ENCODE results near the gene FBXW8.

Gene FBXW8

GRCh38 chr12:116887897-116888296 lies 22.9 kb upstream of the FBXW8 start:
- Histone ChIP-seq H3K36me3 (ENCODE audit: control insufficient read depth, low read length) (no peaks in the 10 kb centered on the region), H3K27me3 (ENCODE audit: control insufficient read depth, low read length) (0 out of 2 replicates have a peak, but pooled peaks cover 2% of the 10 kb centered on the region), H3K9me3 (ENCODE audit: control insufficient read depth, insufficient read depth, low read length) (no peaks in the 10 kb centered on the region), H4K20me1 (ENCODE audit: control insufficient read depth, insufficient read depth, low read depth, low read length) (no peaks in the 10 kb centered on the region), H3K4me3 (ENCODE audit: low read length) (no peak overlapping the region), H3K9me2 (replicated peaks; ENCODE audit: control insufficient read depth, low read length) (no peaks in the 10 kb centered on the region), H3F3A (ENCODE audit: control insufficient read depth, insufficient read depth) (peaks cover 10% of the 10 kb centered on the region), H3K4me1 (ENCODE audit: control insufficient read depth, low read length) (peaks cover 27% of the 10 kb centered on the region), H3K27ac (ENCODE audit: low read depth, low read length) (no peak overlapping the region), H3K79me2 (ENCODE audit: control insufficient read depth, low read length) (no peaks in the 10 kb centered on the region), H3K4me2 (ENCODE audit: low read length) (no peak overlapping the region)
- TF ChIP-seq CTCF (IDR thresholded peaks at IDR 0.05; ENCODE audit: low read depth, low read length, poor library complexity, severe bottlenecking), result no peak
- no peak for TF ChIP-seq EZH2phosphoT487 (IDR thresholded peaks at IDR 0.05; ENCODE audit: borderline replicate concordance, low read length)

GRCh38 chr12:116890330-116890729 lies 20.4 kb upstream of the FBXW8 start:
- Histone ChIP-seq H3K9me3 (ENCODE audit: control insufficient read depth, insufficient read depth, low read length) (no peaks in the 10 kb centered on the region), H3F3A (ENCODE audit: control insufficient read depth, insufficient read depth) (peaks cover 2% of the 10 kb centered on the region; the same call in 1 of the 2 replicates), H3K4me3 (ENCODE audit: low read length) (no peak overlapping the region), H3K4me2 (ENCODE audit: low read length) (no peak overlapping the region), H3K27me3 (ENCODE audit: control insufficient read depth, low read length) (no peaks in the 10 kb centered on the region), H3K9me2 (replicated peaks; ENCODE audit: control insufficient read depth, low read length) (no peaks in the 10 kb centered on the region), H3K36me3 (ENCODE audit: control insufficient read depth, low read length) (no peaks in the 10 kb centered on the region), H3K79me2 (ENCODE audit: control insufficient read depth, low read length) (no peaks in the 10 kb centered on the region), H4K20me1 (ENCODE audit: control insufficient read depth, insufficient read depth, low read depth, low read length) (no peaks in the 10 kb centered on the region), H3K27ac (ENCODE audit: low read depth, low read length) (no peak overlapping the region), H3K4me1 (ENCODE audit: control insufficient read depth, low read length) (peaks cover 12% of the 10 kb centered on the region)
- TF ChIP-seq EZH2phosphoT487 (IDR thresholded peaks at IDR 0.05; ENCODE audit: borderline replicate concordance, low read length), result no peak
- no peak for TF ChIP-seq CTCF (IDR thresholded peaks at IDR 0.05; ENCODE audit: low read depth, low read length, poor library complexity, severe bottlenecking)

GRCh38 chr12:116891019-116891418 lies 19.7 kb upstream of the FBXW8 start:
- no peaks in the 10 kb centered on the region for H3K9me3 ChIP-seq (ENCODE audit: control insufficient read depth, insufficient read depth, low read length)
- H3K36me3 ChIP-seq (ENCODE audit: control insufficient read depth, low read length), result no peaks in the 10 kb centered on the region
- H3K27ac ChIP-seq (ENCODE audit: low read depth, low read length), result no peak overlapping the region
- no peaks in the 10 kb centered on the region for H3K27me3 ChIP-seq (ENCODE audit: control insufficient read depth, low read length)
- peaks cover 5% of the 10 kb centered on the region for H3K4me1 ChIP-seq (ENCODE audit: control insufficient read depth, low read length)
- no peak for TF ChIP-seq CTCF (IDR thresholded peaks at IDR 0.05; ENCODE audit: low read depth, low read length, poor library complexity, severe bottlenecking)
- no peak for TF ChIP-seq EZH2phosphoT487 (IDR thresholded peaks at IDR 0.05; ENCODE audit: borderline replicate concordance, low read length)
- no peak overlapping the region for H3K4me2 ChIP-seq (ENCODE audit: low read length)
- no peaks in the 10 kb centered on the region for H3K79me2 ChIP-seq (ENCODE audit: control insufficient read depth, low read length)
- H3F3A ChIP-seq (ENCODE audit: control insufficient read depth, insufficient read depth), result no peaks in the 10 kb centered on the region
- H4K20me1 ChIP-seq (ENCODE audit: control insufficient read depth, insufficient read depth, low read depth, low read length), result no peaks in the 10 kb centered on the region
- H3K9me2 ChIP-seq (replicated peaks; ENCODE audit: control insufficient read depth, low read length), result no peaks in the 10 kb centered on the region
- no peak overlapping the region for H3K4me3 ChIP-seq (ENCODE audit: low read length)
